Skin epidermis (tissue), 12 donors: ENCODE results near the gene INPP4A.

ENCODE experiments used
- H3K27ac ChIP-seq, 21 experiments: fragments of 200-600 bp; sonication (generic) in 11 of 21; one replicate each; pipeline ENCODE4 v1.5.0; 2020; ENCODE audit warnings: mild to moderate bottlenecking in 3 of 21, inconsistent platforms in 2 of 21, moderate library complexity in 2 of 21
- H3K4me3 ChIP-seq, 7 experiments: fragments of 200-600 bp; sonication (generic) in 2 of 7; one replicate each; pipeline ENCODE4 v1.5.0; 2020; ENCODE audit warnings: inconsistent platforms in 2 of 7, mild to moderate bottlenecking in 2 of 7, moderate library complexity in 1 of 7

Gene INPP4A

GRCh38 chr2:98472132-98472650 lies 27.5 kb downstream of the INPP4A start:
- H3K27ac ChIP-seq, result peak overlapping the region in 4 of 21 experiments; percentile 8 to 79 (median 27)
- H3K4me3 ChIP-seq, result no peak overlapping the region

GRCh38 chr2:98472961-98473746 lies 28.5 kb downstream of the INPP4A start:
- H3K4me3 ChIP-seq, result no peak overlapping the region
- peak overlapping the region in 4 of 21 experiments; percentile 27 to 79 (median 46) for H3K27ac ChIP-seq

GRCh38 chr2:98473995-98474780 lies 29.5 kb downstream of the INPP4A start:
- Histone ChIP-seq H3K27ac (peak overlapping the region in 5 of 21 experiments; percentile 5 to 79 (median 44)), H3K4me3 (no peak overlapping the region)

GRCh38 chr2:98474979-98475632 lies 30.4 kb downstream of the INPP4A start:
- Histone ChIP-seq H3K4me3 (no peak overlapping the region), H3K27ac (no peak overlapping the region)

GRCh38 chr2:98476192-98476868 lies 31.7 kb downstream of the INPP4A start:
- H3K4me3 ChIP-seq, result no peak overlapping the region
- H3K27ac ChIP-seq, result no peak overlapping the region

GRCh38 chr2:98477036-98477435 lies 32.4 kb downstream of the INPP4A start:
- Histone ChIP-seq H3K4me3 (no peak overlapping the region), H3K27ac (no peak overlapping the region)

- H3K27ac ChIP-seq, result no peak overlapping the region
Observed at GRCh38 chr2:98477506-98477905, 32.8 kb downstream of the INPP4A start.

GRCh38 chr2:98478088-98478551 lies 33.5 kb downstream of the INPP4A start:
- H3K4me3 ChIP-seq, result no peak overlapping the region
- no peak overlapping the region for H3K27ac ChIP-seq

More at GRCh38 chr2:98477506-98477905, 32.8 kb downstream of the INPP4A start:
- no peak overlapping the region for H3K4me3 ChIP-seq

- Histone ChIP-seq H3K27ac (peak overlapping the region in 3 of 21 experiments; percentile 29 to 63 (median 37)), H3K4me3 (no peak overlapping the region)
Observed at GRCh38 chr2:98478907-98479306, 34.2 kb downstream of the INPP4A start.

GRCh38 chr2:98479371-98479770 lies 34.7 kb downstream of the INPP4A start:
- H3K4me3 ChIP-seq, result no peak overlapping the region
- H3K27ac ChIP-seq, result peak overlapping the region in 7 of 21 experiments; percentile 12 to 63 (median 37)

- H3K27ac ChIP-seq, result peak overlapping the region in 8 of 21 experiments; percentile 12 to 63 (median 35)
- H3K4me3 ChIP-seq, result no peak overlapping the region
Observed at GRCh38 chr2:98479959-98480524, 35.4 kb downstream of the INPP4A start.

GRCh38 chr2:98480598-98480997 lies 35.9 kb downstream of the INPP4A start:
- no peak overlapping the region for H3K4me3 ChIP-seq
- H3K27ac ChIP-seq, result no peak overlapping the region

GRCh38 chr2:98482362-98482761 lies 37.7 kb downstream of the INPP4A start:
- Histone ChIP-seq H3K27ac (no peak overlapping the region), H3K4me3 (no peak overlapping the region)

- Histone ChIP-seq H3K27ac (no peak overlapping the region), H3K4me3 (no peak overlapping the region)
Observed at GRCh38 chr2:98483257-98483861, 38.7 kb downstream of the INPP4A start.

- Histone ChIP-seq H3K4me3 (no peak overlapping the region), H3K27ac (no peak overlapping the region)
Observed at GRCh38 chr2:98484121-98484557, 39.5 kb downstream of the INPP4A start.

GRCh38 chr2:98484652-98485452 lies 40.2 kb downstream of the INPP4A start:
- Histone ChIP-seq H3K27ac (no peak overlapping the region), H3K4me3 (no peak overlapping the region)

GRCh38 chr2:98485453-98485755 lies 40.7 kb downstream of the INPP4A start:
- no peak overlapping the region for H3K27ac ChIP-seq

More at GRCh38 chr2:98485453-98485755, 40.7 kb downstream of the INPP4A start:
- no peak overlapping the region for H3K4me3 ChIP-seq
